IPS-20b (cell line): ENCODE data around the gene LNX2.
"Not testable (repeated sequence)": the region's sequence is repeated elsewhere in the genome, so short reads cannot be mapped to it uniquely, and the experiment has no call there.

Experiments
- H3K27ac ChIP-seq: one replicate; pipeline ENCODE4 v1.5.1; 2013; ENCODE audit warnings: low read length
- H3K27me3 ChIP-seq: 2 replicates; pipeline ENCODE4 v1.6.1; 2013; ENCODE audit warnings: mild to moderate bottlenecking, low read length, inconsistent platforms; ENCODE audit not compliant: insufficient read depth
- H3K36me3 ChIP-seq: 2 replicates; pipeline ENCODE4 v1.6.1; 2013; ENCODE audit warnings: low read depth, mild to moderate bottlenecking, inconsistent platforms, low read length, moderate library complexity; ENCODE audit not compliant: insufficient read depth
- H3K4me1 ChIP-seq: 2 replicates; pipeline ENCODE4 v1.6.1; 2013; ENCODE audit warnings: mild to moderate bottlenecking, control low read depth, inconsistent platforms, low read length, moderate library complexity; ENCODE audit not compliant: insufficient read depth
- H3K4me3 ChIP-seq: 2 replicates; pipeline ENCODE4 v1.5.1; 2013; ENCODE audit warnings: mild to moderate bottlenecking, low read length, inconsistent platforms
- H3K9ac ChIP-seq: 2 replicates; pipeline ENCODE4 v1.6.1; 2013; ENCODE audit warnings: low read depth, mild to moderate bottlenecking, inconsistent platforms, low read length, moderate library complexity
- H3K9me3 ChIP-seq: 2 replicates; pipeline ENCODE4 v1.6.1; 2013; ENCODE audit warnings: mild to moderate bottlenecking, low read depth, low read length, inconsistent platforms; ENCODE audit not compliant: insufficient read depth

Gene LNX2

DNA sequence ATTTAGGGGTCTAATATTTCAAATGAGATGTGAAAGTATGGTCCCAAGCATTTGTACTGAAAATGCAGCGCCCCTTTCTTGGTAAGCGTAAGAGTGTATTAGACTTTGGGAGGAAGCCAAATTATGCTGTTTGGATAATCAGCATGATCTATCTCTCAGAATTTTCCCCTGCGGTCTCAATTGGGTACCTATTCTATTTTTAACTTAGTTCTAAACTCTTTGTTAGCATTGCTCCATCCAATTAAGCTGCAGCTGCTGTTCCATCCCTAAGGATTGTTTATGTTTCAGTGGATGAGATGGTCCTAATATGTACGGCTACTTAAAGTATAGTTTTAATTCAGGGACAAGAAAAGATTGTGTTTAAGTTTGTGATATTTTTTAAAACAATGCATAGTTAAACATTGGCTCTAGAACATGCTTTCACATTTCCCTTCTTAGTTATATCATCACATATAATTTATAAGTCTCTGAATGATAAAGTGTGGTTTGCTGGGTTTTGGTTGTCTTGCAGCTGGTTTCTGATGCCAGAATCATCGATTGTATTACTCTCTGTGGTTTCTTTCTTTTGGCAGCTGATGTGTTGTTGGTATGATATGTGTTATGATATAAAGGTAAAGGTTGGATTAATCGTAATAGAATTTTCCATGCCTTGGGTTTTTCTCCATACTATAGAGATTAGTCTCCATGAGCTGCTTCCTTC, 16.4 kb upstream of the LNX2 start:
- Histone ChIP-seq H3K27me3 (no peaks in the 10 kb centered on the region), H3K4me3 (no peak overlapping the region), H3K9ac (no peak overlapping the region), H3K27ac (no peak overlapping the region), H3K9me3 (no peaks in the 10 kb centered on the region), H3K36me3 (peaks cover 14% of the 10 kb centered on the region; the same call in 1 of the 2 replicates), H3K4me1 (0 out of 2 replicates have a peak, but pooled peaks cover 3% of the 10 kb centered on the region)

DNA sequence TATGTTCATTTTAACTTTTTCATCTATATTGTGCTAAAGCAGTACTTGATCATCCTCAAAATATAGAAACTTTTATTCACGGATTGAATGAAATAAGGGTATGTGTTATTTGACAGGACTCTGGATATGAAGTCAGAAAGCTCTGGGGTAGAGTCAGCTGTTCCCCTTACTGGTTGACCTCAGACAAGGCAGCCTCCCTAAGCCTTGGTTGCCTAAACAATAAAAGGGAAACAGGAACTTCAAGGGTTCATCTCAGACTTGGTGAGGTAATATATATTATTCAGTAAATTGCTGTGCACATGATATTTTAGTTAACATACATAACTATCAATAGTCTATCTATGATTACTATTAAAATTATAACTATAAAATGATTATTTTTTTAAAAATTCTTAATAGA, 14.9 kb upstream of the LNX2 start:
- no peaks in the 10 kb centered on the region for H3K27me3 ChIP-seq

DNA sequence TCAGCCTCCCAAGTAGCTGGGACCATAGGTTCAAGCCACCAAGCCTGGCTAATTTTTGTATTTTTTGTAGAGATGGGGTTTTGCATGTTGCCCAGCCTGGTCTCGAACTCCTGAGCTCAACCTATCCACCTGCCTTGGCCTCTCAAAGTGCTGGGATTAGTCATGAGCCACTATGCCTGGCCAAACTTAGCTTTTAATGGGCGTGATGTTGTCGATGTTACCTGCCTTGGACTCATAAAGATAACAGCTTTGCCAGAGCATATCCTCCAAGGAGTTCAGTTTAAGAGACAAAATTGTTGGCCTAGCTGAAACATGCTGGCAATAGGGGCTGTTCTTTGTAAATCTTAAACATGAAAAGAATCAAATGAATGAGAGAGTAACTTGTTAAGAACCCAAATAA, 14.5 kb upstream of the LNX2 start:
- H3K4me1 ChIP-seq: 0 out of 2 replicates have a peak, but pooled peaks cover 3% of the 10 kb centered on the region
- H3K9me3 ChIP-seq: no peaks in the 10 kb centered on the region
- no peaks in the 10 kb centered on the region for H3K27me3 ChIP-seq
- no peak overlapping the region for H3K4me3 ChIP-seq
- no peak overlapping the region for H3K27ac ChIP-seq
- H3K36me3 ChIP-seq: peaks cover 22% of the 10 kb centered on the region; the same call in 1 of the 2 replicates
- H3K9ac ChIP-seq: no peak overlapping the region

More for the DNA sequence above, 14.9 kb upstream of the LNX2 start:
- Histone ChIP-seq H3K9me3 (no peaks in the 10 kb centered on the region), H3K9ac (no peak overlapping the region), H3K4me3 (no peak overlapping the region), H3K27ac (no peak overlapping the region), H3K36me3 (peaks cover 22% of the 10 kb centered on the region; the same call in 1 of the 2 replicates), H3K4me1 (0 out of 2 replicates have a peak, but pooled peaks cover 3% of the 10 kb centered on the region)

DNA sequence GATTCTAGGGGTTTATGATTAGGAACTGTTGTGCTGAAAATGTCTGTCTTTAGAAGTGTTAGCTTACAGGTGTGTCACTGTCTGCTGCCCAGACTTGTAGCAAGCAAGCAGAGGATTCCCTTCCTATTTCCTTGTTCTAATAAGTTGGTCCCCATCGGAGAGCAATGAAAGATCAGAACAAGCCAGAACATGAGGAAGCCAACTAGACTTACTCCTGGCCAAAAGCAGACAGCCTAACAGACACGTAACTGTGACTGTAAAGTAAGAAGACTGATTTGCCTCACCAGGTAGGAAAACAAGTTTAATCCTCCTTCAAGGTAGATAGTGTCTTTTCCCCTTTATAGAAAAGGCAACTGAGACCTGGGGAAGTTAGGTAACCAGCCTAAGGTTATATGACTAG, 13.9 kb upstream of the LNX2 start:
- Histone ChIP-seq H3K27ac (no peak overlapping the region), H3K36me3 (peaks cover 22% of the 10 kb centered on the region; the same call in 1 of the 2 replicates), H3K9me3 (no peaks in the 10 kb centered on the region), H3K4me3 (no peak overlapping the region), H3K27me3 (no peaks in the 10 kb centered on the region), H3K4me1 (0 out of 2 replicates have a peak, but pooled peaks cover 3% of the 10 kb centered on the region), H3K9ac (no peak overlapping the region)

DNA sequence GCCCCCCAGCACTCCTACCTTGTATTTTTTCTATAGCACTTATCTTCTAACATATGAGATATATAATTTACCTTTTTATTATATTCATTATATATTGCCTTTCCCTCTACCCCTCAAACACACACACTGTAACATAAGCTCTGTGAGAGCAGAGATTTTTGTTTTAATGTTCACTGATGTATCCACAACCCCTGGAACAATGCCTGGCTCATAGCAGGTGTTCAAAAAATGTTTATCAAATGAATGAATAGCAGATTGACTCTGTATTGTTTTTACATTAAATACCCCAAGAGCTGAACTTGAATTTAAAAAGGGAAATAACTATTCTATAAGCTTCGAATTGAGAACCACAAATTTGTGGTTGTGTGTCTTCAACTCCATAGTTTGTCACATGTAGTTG, 12.3 kb upstream of the LNX2 start:
- Histone ChIP-seq H3K9ac (no peak overlapping the region), H3K27ac (no peak overlapping the region), H3K4me3 (no peak overlapping the region), H3K36me3 (peaks cover 28% of the 10 kb centered on the region; the same call in 1 of the 2 replicates), H3K9me3 (no peaks in the 10 kb centered on the region), H3K4me1 (no peaks in the 10 kb centered on the region), H3K27me3 (no peaks in the 10 kb centered on the region)

DNA sequence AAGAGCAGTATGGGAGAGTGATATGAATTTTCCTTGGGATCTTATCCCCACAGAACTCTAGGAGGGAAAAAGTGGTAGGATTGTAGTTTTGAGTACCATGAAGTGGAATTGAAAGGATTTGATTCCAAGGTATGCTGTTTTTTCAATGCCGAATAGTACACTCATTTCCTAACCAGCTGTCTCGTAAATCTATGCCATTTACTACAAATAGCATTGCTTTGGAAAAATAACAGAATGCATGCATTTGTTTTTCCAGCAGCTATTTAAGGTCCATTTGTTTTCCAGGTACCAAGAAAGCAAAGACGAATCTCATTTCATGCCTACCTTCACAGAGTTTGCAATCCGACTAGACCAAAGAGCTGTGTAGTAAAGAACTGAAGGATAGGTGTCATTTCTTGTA, 11.9 kb upstream of the LNX2 start:
- H3K27me3 ChIP-seq: no peaks in the 10 kb centered on the region
- peaks cover 32% of the 10 kb centered on the region; the same call in 1 of the 2 replicates for H3K36me3 ChIP-seq
- H3K27ac ChIP-seq: no peak overlapping the region
- no peak overlapping the region for H3K9ac ChIP-seq
- no peak overlapping the region for H3K4me3 ChIP-seq
- H3K9me3 ChIP-seq: no peaks in the 10 kb centered on the region
- H3K4me1 ChIP-seq: no peaks in the 10 kb centered on the region

DNA sequence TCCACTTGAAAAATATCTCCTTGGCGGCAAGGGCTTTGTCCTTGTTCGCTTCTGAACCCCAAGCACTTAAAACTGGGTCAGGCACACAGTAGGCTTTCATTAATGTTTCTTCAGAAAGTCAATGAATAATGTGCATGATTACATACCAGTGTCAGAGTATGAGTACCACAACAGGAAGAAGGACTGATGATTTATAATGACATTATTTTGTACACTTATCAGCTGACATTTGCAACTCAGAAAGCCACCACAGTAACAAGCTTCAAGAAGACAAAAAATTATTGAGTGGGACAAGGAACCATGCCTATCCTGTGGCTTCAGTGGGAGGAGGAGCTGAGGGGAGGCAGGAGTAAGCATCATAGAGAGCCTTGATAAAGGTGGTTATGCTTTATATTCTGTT, 11.3 kb upstream of the LNX2 start:
- H3K36me3 ChIP-seq: peaks cover 34% of the 10 kb centered on the region; the same call in 1 of the 2 replicates
- no peak overlapping the region for H3K9ac ChIP-seq
- H3K9me3 ChIP-seq: no peaks in the 10 kb centered on the region
- no peak overlapping the region for H3K27ac ChIP-seq
- no peaks in the 10 kb centered on the region for H3K4me1 ChIP-seq
- H3K4me3 ChIP-seq: no peak overlapping the region
- H3K27me3 ChIP-seq: no peaks in the 10 kb centered on the region

DNA sequence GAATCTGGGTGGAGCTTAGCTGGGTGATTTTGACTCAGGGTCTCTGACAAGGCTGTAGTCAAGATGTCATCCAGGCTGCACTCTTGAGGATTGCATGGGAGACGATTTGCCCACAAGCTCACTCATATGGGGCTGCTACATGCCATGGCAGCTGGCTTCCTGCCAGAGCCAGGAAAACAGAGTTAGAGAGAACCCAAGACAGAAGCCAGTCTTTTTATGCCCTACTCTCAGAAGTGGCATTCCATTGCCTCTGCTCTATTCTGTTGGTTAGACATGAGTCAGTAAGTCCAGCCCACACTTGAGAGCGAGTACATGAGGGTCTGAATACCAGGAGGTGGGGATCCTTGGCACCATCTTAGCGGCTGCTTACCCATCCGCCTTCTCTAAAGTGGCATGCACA, 10.8 kb upstream of the LNX2 start:
- H3K27ac ChIP-seq: no peak overlapping the region
- peaks cover 39% of the 10 kb centered on the region; the same call in 1 of the 2 replicates for H3K36me3 ChIP-seq
- no peaks in the 10 kb centered on the region for H3K9me3 ChIP-seq
- H3K4me1 ChIP-seq: no peaks in the 10 kb centered on the region
- H3K4me3 ChIP-seq: no peak overlapping the region
- no peak overlapping the region for H3K9ac ChIP-seq
- H3K27me3 ChIP-seq: no peaks in the 10 kb centered on the region

DNA sequence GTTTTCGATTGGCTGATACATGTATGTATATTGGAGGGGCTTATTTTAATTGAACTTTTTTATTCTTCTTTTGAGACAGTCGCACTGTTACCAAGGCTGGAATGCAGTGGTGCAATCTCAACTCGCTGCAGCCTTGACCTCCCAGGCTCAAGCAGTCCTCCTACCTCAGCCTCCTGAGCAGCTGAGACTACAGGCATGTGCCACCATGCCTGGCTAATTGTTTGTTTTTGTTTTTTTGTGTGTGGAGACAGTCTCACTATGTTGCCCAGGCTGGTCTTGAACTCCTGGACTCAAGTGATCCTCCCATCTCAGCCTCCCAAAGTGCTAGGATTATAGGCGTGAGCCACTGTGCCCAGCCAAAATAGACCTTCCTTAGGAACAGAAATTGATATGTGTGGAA, 8.4 kb upstream of the LNX2 start:
- H3K4me3 ChIP-seq, H3K27me3 ChIP-seq: not testable (repeated sequence)
- peaks cover 62% of the 10 kb centered on the region for H3K36me3 ChIP-seq

DNA sequence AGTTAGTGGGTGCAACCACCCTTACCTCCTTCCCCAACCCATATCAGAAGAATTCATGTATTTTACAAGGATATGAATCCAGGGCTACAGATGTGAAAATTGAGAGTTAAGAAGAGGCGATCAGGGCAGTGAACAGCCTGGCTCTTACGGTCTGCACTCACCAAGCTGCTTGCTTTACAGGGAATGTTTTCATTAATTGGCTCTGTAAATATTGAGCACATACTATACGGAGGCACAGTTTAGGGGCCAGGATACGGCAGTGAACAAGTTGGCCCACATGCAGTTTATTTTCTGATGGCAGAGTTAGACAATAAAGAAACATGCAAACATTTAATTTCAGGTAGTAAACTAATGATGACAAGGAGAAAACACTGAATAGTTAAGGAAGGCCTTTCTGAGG, 7.8 kb upstream of the LNX2 start:
- Histone ChIP-seq H3K9me3 (no peaks in the 10 kb centered on the region), H3K27ac (no peak overlapping the region), H3K27me3 (no peaks in the 10 kb centered on the region), H3K4me3 (no peak overlapping the region), H3K36me3 (peaks cover 64% of the 10 kb centered on the region), H3K4me1 (peaks cover 4% of the 10 kb centered on the region), H3K9ac (no peak overlapping the region)

More for the DNA sequence above, 8.4 kb upstream of the LNX2 start:
- not testable (repeated sequence) for H3K27ac ChIP-seq, H3K9ac ChIP-seq, H3K4me1 ChIP-seq, H3K9me3 ChIP-seq

DNA sequence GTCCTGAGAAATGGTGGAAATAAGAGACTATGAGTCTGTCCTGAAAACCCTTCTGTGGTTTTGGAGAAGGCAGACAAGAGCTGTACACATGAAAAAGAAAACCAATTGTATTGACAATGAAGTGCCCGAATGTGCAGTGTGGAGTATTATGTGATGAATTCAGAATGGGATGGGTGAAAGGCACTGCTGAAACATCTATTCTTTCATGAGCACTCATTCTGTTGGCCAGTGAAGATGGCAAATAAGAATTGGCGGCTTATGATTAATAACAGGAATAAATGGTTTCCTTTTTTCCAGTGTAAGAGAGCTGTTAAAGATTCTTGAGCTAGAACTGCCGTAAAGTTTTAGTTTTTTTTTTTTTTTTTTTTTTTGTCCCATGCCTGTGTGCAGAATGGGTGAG, 7.1 kb upstream of the LNX2 start:
- Histone ChIP-seq H3K27me3 (no peaks in the 10 kb centered on the region), H3K4me3 (no peak overlapping the region), H3K9me3 (no peaks in the 10 kb centered on the region), H3K36me3 (peaks cover 62% of the 10 kb centered on the region), H3K27ac (no peak overlapping the region), H3K4me1 (peaks cover 8% of the 10 kb centered on the region), H3K9ac (no peak overlapping the region)

DNA sequence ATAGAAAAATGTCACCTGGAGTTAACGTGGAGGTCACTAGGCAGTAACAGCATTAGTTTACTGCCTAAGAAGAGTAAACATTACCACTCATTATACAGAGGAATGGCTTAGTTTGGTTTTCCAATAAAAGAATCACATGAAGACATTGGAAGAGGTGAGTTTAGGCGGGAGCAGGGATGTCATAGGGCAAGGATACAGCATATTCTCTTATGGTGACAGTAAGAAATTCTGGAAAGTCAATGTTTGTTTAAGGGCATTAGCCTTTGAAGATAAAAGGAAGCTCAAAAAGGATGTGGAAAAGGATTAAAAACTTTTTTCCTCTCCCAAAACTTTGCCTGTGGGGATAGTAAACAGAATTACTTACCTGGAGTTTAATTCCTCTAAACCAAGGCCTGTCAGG, 5.5 kb upstream of the LNX2 start:
- Histone ChIP-seq H3K4me1 (peaks cover 8% of the 10 kb centered on the region), H3K9ac (no peak overlapping the region), H3K27ac (no peak overlapping the region), H3K27me3 (no peaks in the 10 kb centered on the region), H3K4me3 (no peak overlapping the region), H3K36me3 (peaks cover 52% of the 10 kb centered on the region), H3K9me3 (no peaks in the 10 kb centered on the region)
